Measurements from ENCODE around the gene NBL1.

DNA sequence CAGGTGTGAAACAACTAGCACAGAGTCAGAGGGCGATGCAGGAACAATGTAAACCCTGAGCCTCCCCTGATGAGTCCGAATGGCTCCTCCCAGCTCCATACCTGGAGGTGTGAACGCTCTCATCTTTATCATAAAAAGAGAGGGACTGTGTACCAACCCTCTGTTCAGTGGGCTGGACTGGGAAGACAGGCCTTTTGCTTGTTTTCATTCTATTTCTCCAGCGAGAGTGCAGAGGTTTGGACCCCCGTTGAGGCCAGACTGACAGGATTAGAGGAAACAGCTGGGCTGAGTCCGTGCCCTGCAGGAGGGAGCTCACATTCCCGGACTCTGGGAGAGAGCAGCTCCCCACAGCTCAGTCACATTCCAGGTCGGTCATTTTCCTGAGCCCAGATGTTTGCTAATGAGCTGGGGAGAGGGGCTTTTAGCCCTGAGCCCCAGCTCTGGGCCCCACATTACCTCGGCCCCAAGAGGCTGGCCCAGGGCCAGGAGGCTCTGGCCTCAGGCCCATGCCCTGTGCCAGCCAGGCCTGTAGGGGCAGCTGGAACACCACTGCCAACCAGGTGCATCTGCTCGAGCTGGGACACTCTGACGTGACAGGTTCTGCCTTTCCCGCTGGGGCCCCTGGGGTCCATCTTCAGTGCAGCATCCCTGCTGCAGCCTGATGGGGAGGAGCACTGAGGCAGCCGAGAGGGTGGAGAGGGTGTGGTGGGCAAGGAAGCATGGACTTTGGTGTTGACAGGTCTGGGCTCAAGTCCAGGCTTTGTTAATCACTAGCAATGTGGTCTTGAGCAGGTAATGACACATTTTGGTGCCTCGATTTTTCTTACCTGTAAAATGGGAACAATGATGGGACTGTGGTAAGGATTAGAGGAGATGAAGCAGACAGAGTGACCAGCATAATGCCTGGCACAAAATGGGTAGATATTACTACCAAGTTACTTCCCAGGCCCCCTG lies 3.5 kb upstream of the NBL1 start:
- TF ChIP-seq, protein P1, sequence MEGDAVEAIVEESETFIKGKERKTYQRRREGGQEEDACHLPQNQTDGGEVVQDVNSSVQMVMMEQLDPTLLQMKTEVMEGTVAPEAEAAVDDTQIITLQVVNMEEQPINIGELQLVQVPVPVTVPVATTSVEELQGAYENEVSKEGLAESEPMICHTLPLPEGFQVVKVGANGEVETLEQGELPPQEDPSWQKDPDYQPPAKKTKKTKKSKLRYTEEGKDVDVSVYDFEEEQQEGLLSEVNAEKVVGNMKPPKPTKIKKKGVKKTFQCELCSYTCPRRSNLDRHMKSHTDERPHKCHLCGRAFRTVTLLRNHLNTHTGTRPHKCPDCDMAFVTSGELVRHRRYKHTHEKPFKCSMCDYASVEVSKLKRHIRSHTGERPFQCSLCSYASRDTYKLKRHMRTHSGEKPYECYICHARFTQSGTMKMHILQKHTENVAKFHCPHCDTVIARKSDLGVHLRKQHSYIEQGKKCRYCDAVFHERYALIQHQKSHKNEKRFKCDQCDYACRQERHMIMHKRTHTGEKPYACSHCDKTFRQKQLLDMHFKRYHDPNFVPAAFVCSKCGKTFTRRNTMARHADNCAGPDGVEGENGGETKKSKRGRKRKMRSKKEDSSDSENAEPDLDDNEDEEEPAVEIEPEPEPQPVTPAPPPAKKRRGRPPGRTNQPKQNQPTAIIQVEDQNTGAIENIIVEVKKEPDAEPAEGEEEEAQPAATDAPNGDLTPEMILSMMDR (IDR thresholded peaks at IDR 0.05) = no peak
- TF ChIP-seq POLR2AphosphoS5 (IDR thresholded peaks at IDR 0.05) = no peak
- TF ChIP-seq EP300 (IDR thresholded peaks at IDR 0.05) = no peak
- TF ChIP-seq POLR2A (IDR thresholded peaks at IDR 0.05) = no peak
